Inflammatory macrophage (primary cell): ENCODE data around the gene CCDC74A.
A peak's percentile ranks its signal among the peaks of the same experiment; 100 is the strongest.
"Not testable (repeated sequence)": the region's sequence is repeated elsewhere in the genome, so short reads cannot be mapped to it uniquely, and the experiment has no call there.

ENCODE experiments used
- DNase-seq, 2 donors: peaks; one replicate each; pipeline ENCODE4 v3.0.0-alpha.2; 2020 to 2022

CCDC74A gene

GRCh38 chr2:131566371-131566770 is 38.7 kb downstream of the CCDC74A start:
- no peak for DNase-seq

GRCh38 chr2:131567891-131568290 is 40.2 kb downstream of the CCDC74A start:
- DNase-seq, result peak; percentile 33 to 49

GRCh38 chr2:131568401-131568800 is 40.7 kb downstream of the CCDC74A start:
- not testable (repeated sequence) for DNase-seq

- no peak for DNase-seq
Observed at GRCh38 chr2:131572175-131572574, 44.5 kb downstream of the CCDC74A start.

GRCh38 chr2:131577812-131578211 is 50.1 kb downstream of the CCDC74A start:
- no peak for DNase-seq

GRCh38 chr2:131580187-131580586 is 52.5 kb downstream of the CCDC74A start:
- DNase-seq, result no peak
